Measurements from ENCODE around the gene GATAD1.

The GATAD1 gene

GRCh38 chr7:92417913-92418312 lies 29.4 kb upstream of the GATAD1 start:
- Histone ChIP-seq H3K27me3 (ENCODE audit: control insufficient read depth in 1 of 2, insufficient read depth in 2 of 2, low read length in 2 of 2) (no peaks in the 10 kb centered on the region), H3K4me1 (ENCODE audit: insufficient read depth, low read length) (no peaks in the 10 kb centered on the region), H3K27ac (ENCODE audit: low read depth, low read length) (no peak overlapping the region), H3K36me3 (ENCODE audit: insufficient read depth, low read length) (no peaks in the 10 kb centered on the region), H3K9ac (ENCODE audit: low read length) (no peak overlapping the region), H3K9me3 (ENCODE audit: low read length) (no peaks in the 10 kb centered on the region), H3K4me3 (ENCODE audit: low read depth in 1 of 2, low read length in 2 of 2) (no peak overlapping the region)

- Histone ChIP-seq H3K9me3 (ENCODE audit: low read length) (no peaks in the 10 kb centered on the region), H3K27ac (ENCODE audit: low read depth, low read length) (no peak overlapping the region)
Measured at GRCh38 chr7:92421676-92422435, 25.4 kb upstream of the GATAD1 start.

GRCh38 chr7:92422926-92423325 lies 24.4 kb upstream of the GATAD1 start:
- H3K27me3 ChIP-seq (ENCODE audit: control insufficient read depth in 1 of 2, insufficient read depth in 2 of 2, low read length in 2 of 2): no peaks in the 10 kb centered on the region
- no peak overlapping the region for H3K27ac ChIP-seq (ENCODE audit: low read depth, low read length)
- H3K36me3 ChIP-seq (ENCODE audit: insufficient read depth, low read length): no peaks in the 10 kb centered on the region
- no peak overlapping the region for H3K9ac ChIP-seq (ENCODE audit: low read length)
- no peaks in the 10 kb centered on the region for H3K4me1 ChIP-seq (ENCODE audit: insufficient read depth, low read length)
- no peaks in the 10 kb centered on the region for H3K9me3 ChIP-seq (ENCODE audit: low read length)
- H3K4me3 ChIP-seq (ENCODE audit: low read depth in 1 of 2, low read length in 2 of 2): no peak overlapping the region

More at GRCh38 chr7:92421676-92422435, 25.4 kb upstream of the GATAD1 start:
- Histone ChIP-seq H3K4me1 (ENCODE audit: insufficient read depth, low read length) (no peaks in the 10 kb centered on the region), H3K27me3 (ENCODE audit: control insufficient read depth in 1 of 2, insufficient read depth in 2 of 2, low read length in 2 of 2) (no peaks in the 10 kb centered on the region), H3K9ac (ENCODE audit: low read length) (no peak overlapping the region), H3K4me3 (ENCODE audit: low read depth in 1 of 2, low read length in 2 of 2) (no peak overlapping the region), H3K36me3 (ENCODE audit: insufficient read depth, low read length) (no peaks in the 10 kb centered on the region)

GRCh38 chr7:92423710-92424131 lies 23.6 kb upstream of the GATAD1 start:
- Histone ChIP-seq H3K9me3 (ENCODE audit: low read length) (no peaks in the 10 kb centered on the region), H3K9ac (ENCODE audit: low read length) (no peak overlapping the region), H3K4me1 (ENCODE audit: insufficient read depth, low read length) (no peaks in the 10 kb centered on the region), H3K27me3 (ENCODE audit: control insufficient read depth in 1 of 2, insufficient read depth in 2 of 2, low read length in 2 of 2) (no peaks in the 10 kb centered on the region), H3K36me3 (ENCODE audit: insufficient read depth, low read length) (no peaks in the 10 kb centered on the region), H3K4me3 (ENCODE audit: low read depth in 1 of 2, low read length in 2 of 2) (peak overlapping the region in 1 of 2 donors; percentile 67), H3K27ac (ENCODE audit: low read depth, low read length) (no peak overlapping the region)

GRCh38 chr7:92425311-92425947 lies 21.9 kb upstream of the GATAD1 start:
- Histone ChIP-seq H3K4me1 (ENCODE audit: insufficient read depth, low read length) (no peaks in the 10 kb centered on the region), H3K27me3 (ENCODE audit: control insufficient read depth in 1 of 2, insufficient read depth in 2 of 2, low read length in 2 of 2) (no peaks in the 10 kb centered on the region), H3K4me3 (ENCODE audit: low read depth in 1 of 2, low read length in 2 of 2) (no peak overlapping the region), H3K36me3 (ENCODE audit: insufficient read depth, low read length) (no peaks in the 10 kb centered on the region), H3K27ac (ENCODE audit: low read depth, low read length) (no peak overlapping the region), H3K9me3 (ENCODE audit: low read length) (no peaks in the 10 kb centered on the region), H3K9ac (ENCODE audit: low read length) (no peak overlapping the region)

- no peak overlapping the region for H3K4me3 ChIP-seq (ENCODE audit: low read depth in 1 of 2, low read length in 2 of 2)
- no peaks in the 10 kb centered on the region for H3K4me1 ChIP-seq (ENCODE audit: insufficient read depth, low read length)
- H3K36me3 ChIP-seq (ENCODE audit: insufficient read depth, low read length): no peaks in the 10 kb centered on the region
- no peak overlapping the region for H3K27ac ChIP-seq (ENCODE audit: low read depth, low read length)
- H3K27me3 ChIP-seq (ENCODE audit: control insufficient read depth in 1 of 2, insufficient read depth in 2 of 2, low read length in 2 of 2): no peaks in the 10 kb centered on the region
- H3K9me3 ChIP-seq (ENCODE audit: low read length): no peaks in the 10 kb centered on the region
- no peak overlapping the region for H3K9ac ChIP-seq (ENCODE audit: low read length)
Measured at GRCh38 chr7:92427193-92427592, 20.1 kb upstream of the GATAD1 start.

- Histone ChIP-seq H3K9me3 (ENCODE audit: low read length) (no peaks in the 10 kb centered on the region), H3K27ac (ENCODE audit: low read depth, low read length) (no peak overlapping the region), H3K4me1 (ENCODE audit: insufficient read depth, low read length) (no peaks in the 10 kb centered on the region), H3K9ac (ENCODE audit: low read length) (no peak overlapping the region), H3K4me3 (ENCODE audit: low read depth in 1 of 2, low read length in 2 of 2) (no peak overlapping the region), H3K36me3 (ENCODE audit: insufficient read depth, low read length) (no peaks in the 10 kb centered on the region), H3K27me3 (ENCODE audit: control insufficient read depth in 1 of 2, insufficient read depth in 2 of 2, low read length in 2 of 2) (no peaks in the 10 kb centered on the region)
Measured at GRCh38 chr7:92432299-92432946, 14.9 kb upstream of the GATAD1 start.

- Histone ChIP-seq H3K4me1 (ENCODE audit: insufficient read depth, low read length) (no peaks in the 10 kb centered on the region), H3K9me3 (ENCODE audit: low read length) (no peaks in the 10 kb centered on the region), H3K27me3 (ENCODE audit: control insufficient read depth in 1 of 2, insufficient read depth in 2 of 2, low read length in 2 of 2) (no peaks in the 10 kb centered on the region), H3K27ac (ENCODE audit: low read depth, low read length) (no peak overlapping the region), H3K36me3 (ENCODE audit: insufficient read depth, low read length) (no peaks in the 10 kb centered on the region), H3K9ac (ENCODE audit: low read length) (no peak overlapping the region), H3K4me3 (ENCODE audit: low read depth in 1 of 2, low read length in 2 of 2) (no peak overlapping the region)
Measured at GRCh38 chr7:92433019-92433418, 14.3 kb upstream of the GATAD1 start.

GRCh38 chr7:92435542-92435941 lies 11.7 kb upstream of the GATAD1 start:
- no peaks in the 10 kb centered on the region for H3K36me3 ChIP-seq (ENCODE audit: insufficient read depth, low read length)
- no peak overlapping the region for H3K27ac ChIP-seq (ENCODE audit: low read depth, low read length)
- no peak overlapping the region for H3K4me3 ChIP-seq (ENCODE audit: low read depth in 1 of 2, low read length in 2 of 2)
- no peaks in the 10 kb centered on the region for H3K4me1 ChIP-seq (ENCODE audit: insufficient read depth, low read length)
- no peaks in the 10 kb centered on the region for H3K9me3 ChIP-seq (ENCODE audit: low read length)
- no peak overlapping the region for H3K9ac ChIP-seq (ENCODE audit: low read length)
- H3K27me3 ChIP-seq (ENCODE audit: control insufficient read depth in 1 of 2, insufficient read depth in 2 of 2, low read length in 2 of 2): no peaks in the 10 kb centered on the region

- H3K27ac ChIP-seq (ENCODE audit: low read depth, low read length): no peak overlapping the region
- no peaks in the 10 kb centered on the region for H3K4me1 ChIP-seq (ENCODE audit: insufficient read depth, low read length)
- H3K4me3 ChIP-seq (ENCODE audit: low read depth in 1 of 2, low read length in 2 of 2): no peak overlapping the region
- no peak overlapping the region for H3K9ac ChIP-seq (ENCODE audit: low read length)
- H3K9me3 ChIP-seq (ENCODE audit: low read length): no peaks in the 10 kb centered on the region
- no peaks in the 10 kb centered on the region for H3K27me3 ChIP-seq (ENCODE audit: control insufficient read depth in 1 of 2, insufficient read depth in 2 of 2, low read length in 2 of 2)
- H3K36me3 ChIP-seq (ENCODE audit: insufficient read depth, low read length): no peaks in the 10 kb centered on the region
Measured at GRCh38 chr7:92436612-92437445, 10.5 kb upstream of the GATAD1 start.

GRCh38 chr7:92437956-92438491 lies 9.3 kb upstream of the GATAD1 start:
- Histone ChIP-seq H3K9me3 (ENCODE audit: low read length) (no peaks in the 10 kb centered on the region), H3K9ac (ENCODE audit: low read length) (no peak overlapping the region)

More at GRCh38 chr7:92437956-92438491, 9.3 kb upstream of the GATAD1 start:
- Histone ChIP-seq H3K36me3 (ENCODE audit: insufficient read depth, low read length) (no peaks in the 10 kb centered on the region), H3K4me3 (ENCODE audit: low read depth in 1 of 2, low read length in 2 of 2) (no peak overlapping the region), H3K27ac (ENCODE audit: low read depth, low read length) (no peak overlapping the region), H3K4me1 (ENCODE audit: insufficient read depth, low read length) (no peaks in the 10 kb centered on the region), H3K27me3 (ENCODE audit: control insufficient read depth in 1 of 2, insufficient read depth in 2 of 2, low read length in 2 of 2) (no peaks in the 10 kb centered on the region)
